B cell (primary cell): Measurements from ENCODE around the gene ACAP2. TPM values are rescaled to one million over a fixed set of nuclear protein-coding genes. Genes with fewer than 3 reads are reported as not detected.

Experiments used
- ATAC-seq: fragments of 200-7000 bp; cut with Tn5 transposase; one replicate; pipeline ENCODE4 v1.10.0; 2021; ENCODE audit warnings: low read depth, mild to moderate bottlenecking, moderate number of reproducible peaks, moderate library complexity
- CTCF ChIA-PET: fragments of 350-600 bp; sonication (Branson Sonifier 250); formaldehyde crosslinking; loops from one replicate; lab custom pipeline; 2021; ENCODE audit warnings: antibody characterized with exemption, inconsistent platforms; lab: Charles Lee
- POLR2A ChIA-PET: fragments of 350-600 bp; sonication (Branson Sonifier 250); formaldehyde crosslinking; loops from one replicate; lab custom pipeline; 2021; ENCODE audit warnings: antibody characterized with exemption; lab: Charles Lee
- DNase-seq: peaks from one replicate; pipeline ENCODE4 v3.0.0; 2013
- H2AFZ ChIP-seq: 2 replicates; pipeline ENCODE4 v1.6.1; 2012; ENCODE audit warnings: mild to moderate bottlenecking, low read depth, low read length; ENCODE audit not compliant: insufficient read depth, poor library complexity, severe bottlenecking
- H3K27ac ChIP-seq, 2 donors: 1 replicate in 1 of 2; 2 replicates in 1 of 2; pipeline ENCODE4 v1.5.1; 2012 to 2013; ENCODE audit warnings: low read length in 2 of 2, mild to moderate bottlenecking in 2 of 2, moderate library complexity in 1 of 2
- H3K27me3 ChIP-seq, 4 experiments: fragments of 200-600 bp in 1 of 4; sonication (generic) in 1 of 4; replicated peaks in 1 of 4; 1 replicate in 2 of 4; 2 replicates in 2 of 4; pipeline versions ENCODE4 v1.6.1 to v1.7.0; 2013 to 2016; ENCODE audit warnings: low read length in 3 of 4, mild to moderate bottlenecking in 2 of 4, mixed read lengths in 1 of 4, moderate library complexity in 1 of 4; ENCODE audit not compliant: insufficient read depth in 4 of 4, control insufficient read depth in 3 of 4; ENCODE audit errors: control extremely low read depth in 1 of 4
- H3K36me3 ChIP-seq, 2 experiments: replicated peaks in 1 of 2; 1 replicate in 1 of 2; 2 replicates in 1 of 2; pipeline versions ENCODE4 v1.6.1 to v1.7.1; 2013; ENCODE audit warnings: low read length in 1 of 2; ENCODE audit not compliant: insufficient read depth in 2 of 2, control insufficient read depth in 1 of 2; ENCODE audit errors: control extremely low read depth in 1 of 2, extremely low read depth in 1 of 2
- H3K4me1 ChIP-seq, 2 donors: fragments of 200-600 bp in 1 of 2; sonication (generic) in 1 of 2; 1 replicate in 1 of 2; 2 replicates in 1 of 2; pipeline versions ENCODE4 v1.5.1 to v1.6.1; 2013 to 2017; ENCODE audit warnings: low read length in 2 of 2; ENCODE audit not compliant: control insufficient read depth in 2 of 2, insufficient read depth in 2 of 2
- H3K4me2 ChIP-seq: replicated peaks from 2 replicates; pipeline ENCODE3; 2012; ENCODE audit warnings: mild to moderate bottlenecking, low read depth, low read length; ENCODE audit not compliant: poor library complexity, severe bottlenecking
- H3K4me3 ChIP-seq, 5 experiments: fragments of 200-600 bp in 1 of 5; sonication (generic) in 1 of 5; 1 replicate in 3 of 5; 2 replicates in 2 of 5; pipeline versions ENCODE4 v1.5.1 to v1.7.0; 2011 to 2016; ENCODE audit warnings: low read length in 4 of 5, mild to moderate bottlenecking in 4 of 5, low read depth in 2 of 5, control low read depth in 1 of 5, moderate library complexity in 1 of 5; ENCODE audit not compliant: insufficient read depth in 1 of 5; ENCODE audit errors: control extremely low read depth in 1 of 5, extremely low read depth in 1 of 5
- H3K79me2 ChIP-seq: fragments of 200-600 bp; sonication (generic); one replicate; pipeline ENCODE4 v1.6.0; 2016; ENCODE audit warnings: low read length; ENCODE audit not compliant: control insufficient read depth, insufficient read depth
- H3K9ac ChIP-seq: fragments of 200-600 bp; sonication (generic); 2 replicates; pipeline ENCODE4 v1.6.1; 2017; ENCODE audit warnings: mild to moderate bottlenecking, low read length, moderate library complexity
- H3K9me3 ChIP-seq, 3 donors: one replicate each; pipeline versions ENCODE4 v1.6.1 to v1.7.1; 2013; ENCODE audit warnings: low read length in 2 of 3; ENCODE audit not compliant: control insufficient read depth in 2 of 3, insufficient read depth in 1 of 3; ENCODE audit errors: control extremely low read depth in 1 of 3
- H4K20me1 ChIP-seq: 2 replicates; pipeline ENCODE4 v1.6.0; 2012; ENCODE audit warnings: mild to moderate bottlenecking, low read length; ENCODE audit not compliant: insufficient read depth, control insufficient read depth, poor library complexity, severe bottlenecking
- H3K27ac Mint-ChIP-seq: one replicate; pipeline ENCODE4 v1.8.0; 2021; ENCODE audit warnings: mixed read lengths
- H3K27me3 Mint-ChIP-seq: one replicate; pipeline ENCODE4 v1.8.0; 2021; ENCODE audit warnings: mixed read lengths
- H3K4me1 Mint-ChIP-seq: one replicate; pipeline ENCODE4 v1.8.0; 2021; ENCODE audit warnings: mixed read lengths
- H3K4me3 Mint-ChIP-seq: one replicate; pipeline ENCODE4 v1.8.0; 2021; ENCODE audit warnings: mixed read lengths
- H3K9me3 Mint-ChIP-seq: one replicate; pipeline ENCODE4 v1.8.0; 2022; ENCODE audit warnings: mixed read lengths; ENCODE audit not compliant: insufficient read depth
- EZH2 ChIP-seq: IDR thresholded peaks from 2 replicates; pipeline ENCODE4 v1.6.1; 2012; ENCODE audit warnings: borderline replicate concordance, low read depth, mild to moderate bottlenecking, moderate library complexity, low read length; ENCODE audit not compliant: insufficient read depth, poor library complexity, severe bottlenecking
- WGBS: methylation state at CpG from one replicate; pipeline ENCODE4 v1.1.5; 2013; ENCODE audit warnings: missing lambda C conversion rate; ENCODE audit not compliant: insufficient coverage; 5-methylcytosine and 5-hydroxymethylcytosine counted together
- intact Hi-C: fragments of 100-400 bp; cut with micrococcal nuclease; formaldehyde crosslinking; loops from one replicate; pipeline ENCODE4 v1.10.0; 2022
- polyA plus RNA-seq: library from polyadenylated mRNA; depleted of rRNA; stranded (reverse); fragments of >200 nt; gene quantifications from 2 replicates; pipeline ENCODE4 v1.2.3, GENCODE V29; 2012
- total RNA-seq, 2 donors: library from RNA; stranded (reverse); fragments of 120-200 nt in 1 of 2; gene quantifications; 1 replicate in 1 of 2; 2 replicates in 1 of 2; pipeline versions ENCODE4 v1.2.3 to v1.2.4, GENCODE V29; 2013 to 2022
- TF ChIP-seq, protein P1 (sequence below): fragments of 200-600 bp; IDR thresholded peaks from one replicate; pipeline ENCODE4 v1.8.0; 2022; ENCODE audit warnings: antibody characterized with exemption, mild to moderate bottlenecking

Gene ACAP2
- total and polyA plus RNA-seq, 2 donors (not counting 1 experiment from before 2014, with no cell fraction given), result 18.6 to 113 TPM

DNA sequence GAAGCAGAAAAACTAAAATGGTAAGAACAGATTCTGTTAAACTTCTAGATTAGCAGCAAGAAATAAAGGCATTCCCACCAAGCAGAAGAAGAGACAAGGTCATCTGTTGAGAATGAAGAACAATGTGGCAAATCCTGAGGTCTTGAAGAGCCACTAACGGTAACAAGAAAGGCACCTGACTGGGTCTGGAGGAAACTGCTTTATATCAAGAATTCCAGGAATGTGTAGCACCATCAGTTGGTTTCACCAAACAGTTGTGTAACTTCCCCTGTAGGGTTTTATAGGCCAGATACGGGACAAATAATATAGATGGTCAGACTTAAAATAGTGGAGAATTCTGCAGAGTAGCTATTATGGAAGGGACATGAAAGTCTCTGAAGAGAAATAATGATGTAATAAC is 57.3 kb downstream of the ACAP2 start:
- TF ChIP-seq, protein P1, sequence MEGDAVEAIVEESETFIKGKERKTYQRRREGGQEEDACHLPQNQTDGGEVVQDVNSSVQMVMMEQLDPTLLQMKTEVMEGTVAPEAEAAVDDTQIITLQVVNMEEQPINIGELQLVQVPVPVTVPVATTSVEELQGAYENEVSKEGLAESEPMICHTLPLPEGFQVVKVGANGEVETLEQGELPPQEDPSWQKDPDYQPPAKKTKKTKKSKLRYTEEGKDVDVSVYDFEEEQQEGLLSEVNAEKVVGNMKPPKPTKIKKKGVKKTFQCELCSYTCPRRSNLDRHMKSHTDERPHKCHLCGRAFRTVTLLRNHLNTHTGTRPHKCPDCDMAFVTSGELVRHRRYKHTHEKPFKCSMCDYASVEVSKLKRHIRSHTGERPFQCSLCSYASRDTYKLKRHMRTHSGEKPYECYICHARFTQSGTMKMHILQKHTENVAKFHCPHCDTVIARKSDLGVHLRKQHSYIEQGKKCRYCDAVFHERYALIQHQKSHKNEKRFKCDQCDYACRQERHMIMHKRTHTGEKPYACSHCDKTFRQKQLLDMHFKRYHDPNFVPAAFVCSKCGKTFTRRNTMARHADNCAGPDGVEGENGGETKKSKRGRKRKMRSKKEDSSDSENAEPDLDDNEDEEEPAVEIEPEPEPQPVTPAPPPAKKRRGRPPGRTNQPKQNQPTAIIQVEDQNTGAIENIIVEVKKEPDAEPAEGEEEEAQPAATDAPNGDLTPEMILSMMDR, result no peak
- no peak for TF ChIP-seq EZH2
- Histone ChIP-seq H3K4me1 (no peaks in the 10 kb centered on the region), H3K9me3 (no peaks in the 10 kb centered on the region), H2AFZ (no peak overlapping the region), H3K79me2 (peaks cover 65% of the 10 kb centered on the region), H3K27ac (no peak overlapping the region), H3K9ac (no peak overlapping the region), H3K27me3 (no peaks in the 10 kb centered on the region), H3K4me2 (no peak overlapping the region), H3K36me3 (peaks cover 9 to 25% of the 10 kb centered on the region in 2 experiments), H4K20me1 (peaks cover 16% of the 10 kb centered on the region), H3K4me3 (no peak overlapping the region)
- H3K27ac Mint-ChIP-seq, result no peak overlapping the region
- CTCF ChIA-PET, result no interaction called here
- no peak overlapping the region for H3K4me3 Mint-ChIP-seq
- WGBS, result 88% methylated on average over 2 of the region's 2 CpGs
- POLR2A ChIA-PET, result no interaction called here
- no peak for ATAC-seq
- no peak for DNase-seq
- no peaks in the 10 kb centered on the region for H3K27me3 Mint-ChIP-seq
- peaks cover 22% of the 10 kb centered on the region for H3K4me1 Mint-ChIP-seq
- intact Hi-C loops, result no loop called here
- H3K9me3 Mint-ChIP-seq, result no peaks in the 10 kb centered on the region

DNA sequence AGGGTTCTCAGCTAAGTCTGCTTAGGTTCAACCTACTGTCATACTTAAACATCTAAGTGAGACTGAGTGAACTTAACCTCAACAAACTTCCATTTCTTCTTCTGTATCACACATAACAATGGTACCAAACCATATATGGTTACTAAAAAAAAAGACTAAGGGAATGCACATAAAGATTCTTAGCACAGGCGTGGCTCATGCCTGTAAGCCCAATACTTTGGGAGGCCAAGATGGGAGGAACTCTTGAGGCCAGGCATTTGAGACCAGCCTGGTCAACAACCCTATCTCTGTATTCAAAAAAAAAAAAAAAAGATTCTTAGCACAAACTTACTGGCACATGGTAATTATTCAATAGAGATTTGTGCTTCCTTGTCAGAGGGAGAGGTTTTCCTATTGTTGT is 57.9 kb downstream of the ACAP2 start:
- H3K79me2 ChIP-seq, result peaks cover 64% of the 10 kb centered on the region
- no peak overlapping the region for H3K4me3 Mint-ChIP-seq
- ATAC-seq, result no peak
- ChIA-PET CTCF (no interaction called here), POLR2A (no interaction called here)
- 100% methylated on average over 1 of the region's 1 CpG for WGBS
- no peak overlapping the region for H3K4me2 ChIP-seq
- H3K36me3 ChIP-seq, result peaks cover 9 to 22% of the 10 kb centered on the region in 2 experiments
- no peak overlapping the region for H3K27ac ChIP-seq
- H3K9me3 Mint-ChIP-seq, result no peaks in the 10 kb centered on the region
- intact Hi-C loops, result no loop called here
- no peak overlapping the region for H3K4me3 ChIP-seq
- H2AFZ ChIP-seq, result no peak overlapping the region
- H3K27ac Mint-ChIP-seq, result no peak overlapping the region
- H3K4me1 Mint-ChIP-seq, result peaks cover 22% of the 10 kb centered on the region
- peaks cover 16% of the 10 kb centered on the region for H4K20me1 ChIP-seq
- H3K27me3 Mint-ChIP-seq, result no peaks in the 10 kb centered on the region
- H3K9ac ChIP-seq, result no peak overlapping the region
- TF ChIP-seq EZH2, result no peak
- TF ChIP-seq, protein P1, result no peak
- H3K4me1 ChIP-seq, result no peaks in the 10 kb centered on the region
- H3K27me3 ChIP-seq, result no peaks in the 10 kb centered on the region
- H3K9me3 ChIP-seq, result no peaks in the 10 kb centered on the region
- no peak for DNase-seq
